GM10266 (cell line): ENCODE results near the gene NR3C2.

ENCODE experiments used
- DNase-seq: peaks from one replicate; pipeline ENCODE4 v3.0.0; 2012; ENCODE audit errors: extremely low spot score
- CTCF ChIP-seq: IDR thresholded peaks from 2 replicates; pipeline ENCODE4 v1.5.1; 2012; ENCODE audit warnings: mild to moderate bottlenecking, low read depth; ENCODE audit not compliant: control insufficient read depth, insufficient read depth; ENCODE audit errors: missing control alignments

NR3C2 gene

GRCh38 chr4:148396986-148397673 lies 45.1 kb downstream of the NR3C2 start:
- no peak for DNase-seq
- TF ChIP-seq CTCF, result no peak

GRCh38 chr4:148395771-148396170 lies 46.4 kb downstream of the NR3C2 start:
- DNase-seq, result no peak
- TF ChIP-seq CTCF, result no peak

- TF ChIP-seq CTCF, result no peak
- no peak for DNase-seq
Observed at GRCh38 chr4:148391056-148391455, 51.2 kb downstream of the NR3C2 start.

GRCh38 chr4:148390311-148390710 lies 51.9 kb downstream of the NR3C2 start:
- DNase-seq, result no peak
- TF ChIP-seq CTCF, result no peak

- TF ChIP-seq CTCF, result no peak
Observed at GRCh38 chr4:148380291-148380690, 61.9 kb downstream of the NR3C2 start.

GRCh38 chr4:148376151-148376550 lies 66.1 kb downstream of the NR3C2 start:
- no peak for TF ChIP-seq CTCF
- DNase-seq, result no peak

More at GRCh38 chr4:148380291-148380690, 61.9 kb downstream of the NR3C2 start:
- no peak for DNase-seq

- DNase-seq, result no peak
- TF ChIP-seq CTCF, result no peak
Observed at GRCh38 chr4:148375584-148375983, 66.6 kb downstream of the NR3C2 start.
